Activated gamma-delta T cell (primary cell): ENCODE results near the gene TMEM141.
"Not testable (repeated sequence)": the region's sequence is repeated elsewhere in the genome, so short reads cannot be mapped to it uniquely, and the experiment has no call there.

Source experiments
- DNase-seq: peaks from one replicate; lab custom pipeline; 2025; lab: John Stamatoyannopoulos, UW

The TMEM141 gene

DNA sequence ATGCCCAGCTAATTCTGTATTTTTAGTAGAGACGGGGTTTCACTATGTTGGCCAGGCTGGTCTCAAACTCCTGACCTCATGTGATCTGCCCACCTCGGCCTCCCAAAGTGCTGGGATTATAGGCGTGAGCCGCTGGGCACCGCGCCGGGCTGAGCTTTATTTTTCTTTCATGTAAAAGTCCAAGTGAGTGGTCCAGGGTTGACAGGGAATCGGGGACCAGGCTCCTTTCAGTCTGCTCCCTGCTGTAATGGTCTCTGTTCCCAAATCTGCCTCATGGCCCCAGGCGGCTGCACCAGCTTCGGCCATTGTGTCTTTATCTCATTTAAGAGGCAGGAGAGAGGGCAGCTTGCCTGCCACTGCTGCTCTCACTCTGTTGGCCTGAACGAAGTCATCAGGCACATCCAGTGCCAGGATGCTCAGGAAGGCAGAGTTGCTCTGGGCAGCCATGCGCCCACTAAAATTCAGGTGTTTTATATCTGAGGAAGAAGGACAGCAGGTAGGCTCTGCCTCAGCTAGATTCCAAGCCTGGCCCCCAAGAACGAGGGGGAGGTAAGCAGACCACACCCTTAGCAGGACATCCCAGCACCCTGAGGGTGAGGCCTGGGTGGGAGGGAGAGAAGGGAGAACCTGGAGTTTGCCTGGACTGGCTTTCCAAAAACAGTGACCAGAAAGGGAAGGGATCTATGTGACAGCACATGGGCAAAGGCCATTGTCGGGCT lies 3.3 kb downstream of the TMEM141 start:
- DNase-seq: no peak

DNA sequence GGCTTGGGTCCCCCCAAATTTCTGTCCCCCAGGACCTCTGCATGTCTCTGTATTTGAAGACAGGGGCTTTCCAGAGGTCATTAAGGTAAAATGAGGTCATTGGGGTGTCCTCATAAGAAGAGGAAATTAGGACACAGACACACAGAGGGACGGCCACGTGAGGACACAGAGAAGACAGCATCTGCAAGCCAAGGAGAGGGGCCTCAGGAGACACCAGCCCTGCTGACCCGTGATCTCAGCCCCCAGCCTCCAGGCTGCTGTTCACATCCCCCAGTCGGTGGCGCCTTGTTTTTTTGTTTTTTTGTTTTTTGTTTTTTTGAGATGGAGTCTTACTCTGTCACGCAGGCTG lies 3.8 kb downstream of the TMEM141 start:
- no peak for DNase-seq

DNA sequence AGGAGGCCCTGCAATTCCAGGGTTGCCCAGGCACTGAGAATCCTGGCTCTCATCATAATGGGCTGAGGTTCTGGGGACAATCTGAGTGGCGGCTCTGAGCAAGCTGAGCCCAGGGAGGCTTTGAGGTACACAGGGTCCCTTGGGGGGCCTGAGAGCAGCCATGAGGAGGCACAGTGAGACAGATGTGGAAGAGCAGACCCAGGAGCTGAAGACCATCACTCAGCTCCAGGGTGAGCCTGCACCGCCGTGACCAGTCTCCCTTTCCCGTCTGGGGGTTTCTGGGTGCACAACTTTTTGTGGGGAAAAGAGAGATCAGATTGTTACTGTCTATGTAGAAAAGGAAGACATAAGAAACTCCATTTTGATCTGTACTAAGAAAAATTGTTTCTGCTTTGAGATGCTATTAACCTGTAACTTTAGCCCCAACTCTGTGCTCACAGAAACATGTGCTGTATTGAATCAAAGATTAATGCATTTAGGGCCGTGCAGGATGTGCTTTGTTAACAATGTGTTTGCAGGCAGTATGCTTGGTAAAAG lies 5.2 kb downstream of the TMEM141 start, which contains the start of gene CCDC183:
Gene CCDC183, plus strand, starts transcription at position 101 of the 537 bp plus-strand sequence. Its CDS starts 60 bp downstream, at position 161.
- no peak for DNase-seq

DNA sequence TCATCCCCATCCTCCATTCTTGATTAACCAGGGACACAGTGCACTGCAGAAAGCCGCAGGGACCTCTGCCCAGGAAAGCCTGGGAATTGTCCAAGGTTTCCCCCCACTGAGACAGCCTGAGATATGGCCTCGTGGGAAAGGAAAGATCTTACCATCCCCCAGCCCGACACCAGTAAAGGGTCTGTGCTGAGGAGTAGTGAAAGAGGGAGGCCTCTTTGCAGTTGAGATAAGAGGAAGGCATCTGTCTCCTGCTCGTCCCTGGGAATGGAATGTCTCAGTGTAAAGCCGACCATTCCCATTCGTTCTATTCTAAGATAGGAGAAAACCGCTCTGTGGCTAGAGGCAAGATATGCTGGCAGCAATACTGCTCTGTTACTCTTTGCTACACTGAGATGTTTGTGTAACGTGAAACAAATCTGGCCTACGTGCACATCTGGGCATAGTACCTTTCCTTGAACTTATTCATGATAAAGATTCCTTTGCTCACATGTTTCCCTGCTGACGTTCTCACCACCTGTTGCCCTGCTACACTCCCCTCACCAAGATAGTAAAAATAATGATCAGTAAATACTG lies 5.7 kb downstream of the TMEM141 start:
- DNase-seq: not testable (repeated sequence)

DNA sequence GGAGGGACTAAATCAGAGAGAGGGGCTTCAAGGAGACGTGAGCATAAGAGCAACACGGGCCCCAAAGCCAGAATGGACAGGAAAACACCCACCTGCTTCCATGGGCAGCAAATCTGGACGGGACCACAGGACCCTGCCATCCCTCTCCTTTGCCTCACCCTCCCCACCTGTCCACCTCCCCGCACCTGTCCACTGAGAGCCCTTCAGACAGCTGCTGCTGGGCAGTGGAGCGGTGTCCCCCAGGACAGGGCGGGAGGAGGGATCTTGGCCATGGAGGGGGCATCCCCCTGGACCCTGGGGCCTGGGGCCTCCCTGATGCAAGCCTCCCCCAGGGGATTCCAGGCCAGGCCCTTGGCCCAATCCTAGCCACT lies 7.5 kb downstream of the TMEM141 start:
- no peak for DNase-seq

GRCh38 chr9:136799079-136799853 lies 8.1 kb downstream of the TMEM141 start:
- DNase-seq: no peak

- peak; percentile 80 for DNase-seq
Measured at GRCh38 chr9:136799854-136800657, 8.9 kb downstream of the TMEM141 start.

DNA sequence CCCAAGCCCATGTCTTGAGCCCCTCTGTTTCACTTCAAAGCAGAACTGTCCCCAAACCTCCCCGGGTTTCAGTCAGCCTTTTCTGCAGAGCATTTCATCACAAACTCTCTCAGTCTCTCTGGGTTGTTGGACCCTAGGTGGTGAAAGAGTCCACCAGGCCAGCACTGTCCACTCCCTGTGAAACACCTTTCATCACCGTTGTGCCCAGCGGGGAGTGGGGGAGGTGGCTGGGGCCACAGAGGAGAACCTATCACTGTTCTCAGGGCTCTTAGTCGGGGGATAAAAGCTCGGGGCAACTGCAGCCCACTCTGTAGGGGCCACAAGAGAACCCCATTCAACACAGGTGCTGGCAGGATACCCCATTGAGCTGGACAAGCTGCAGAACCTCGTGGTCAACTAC lies 11.2 kb downstream of the TMEM141 start:
- DNase-seq: no peak

- not testable (repeated sequence) for DNase-seq
Measured at GRCh38 chr9:136803009-136803550, 11.9 kb downstream of the TMEM141 start.

DNA sequence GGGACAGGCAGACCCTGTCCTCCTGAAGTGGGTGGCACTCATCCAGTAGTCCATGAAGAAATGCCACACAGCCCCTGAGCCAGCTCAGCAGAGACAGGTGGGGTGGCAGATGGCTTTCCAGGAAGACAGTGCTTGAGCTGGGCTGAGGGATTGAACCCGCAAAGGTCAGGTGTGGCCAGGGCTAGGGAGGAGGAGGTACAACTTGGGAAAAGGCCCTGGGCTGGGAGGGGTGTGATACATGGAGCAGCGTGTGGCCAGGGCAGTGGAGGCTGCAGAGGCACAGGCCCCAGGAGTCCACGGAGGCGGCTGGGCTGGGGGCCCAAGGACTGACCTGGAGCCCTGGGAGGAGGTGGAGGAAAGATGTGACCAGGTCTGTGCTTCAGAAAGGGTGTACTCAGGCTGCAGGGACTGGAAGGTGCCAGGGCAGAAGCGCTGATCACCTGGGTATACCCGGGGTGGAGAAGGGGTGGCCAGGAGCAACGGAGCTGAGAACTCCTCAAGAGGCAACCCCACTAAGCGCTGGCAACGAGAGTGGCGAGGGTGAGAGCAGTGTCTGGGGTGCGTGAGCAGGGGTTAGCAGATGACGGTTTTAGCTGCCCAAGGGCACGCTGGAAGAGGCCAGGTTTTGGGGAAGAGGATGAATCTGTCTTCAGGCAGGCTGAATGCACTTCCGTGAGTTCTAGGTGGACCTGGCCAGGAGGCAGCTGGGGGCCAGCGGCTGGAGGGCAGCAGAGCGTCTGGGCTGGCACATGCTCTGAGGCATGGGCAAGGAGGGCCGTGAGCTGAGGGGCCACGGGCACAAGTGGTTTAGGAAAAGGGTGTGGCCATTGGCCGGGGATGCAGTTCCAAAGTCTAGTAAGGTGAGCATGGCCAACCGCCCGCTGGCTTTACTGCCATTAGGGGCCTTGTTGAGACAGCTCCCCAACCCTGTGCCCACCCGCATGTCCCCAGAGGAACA lies 12.7 kb downstream of the TMEM141 start:
- DNase-seq: no peak

GRCh38 chr9:136804509-136805206 lies 13.5 kb downstream of the TMEM141 start:
- no peak for DNase-seq

DNA sequence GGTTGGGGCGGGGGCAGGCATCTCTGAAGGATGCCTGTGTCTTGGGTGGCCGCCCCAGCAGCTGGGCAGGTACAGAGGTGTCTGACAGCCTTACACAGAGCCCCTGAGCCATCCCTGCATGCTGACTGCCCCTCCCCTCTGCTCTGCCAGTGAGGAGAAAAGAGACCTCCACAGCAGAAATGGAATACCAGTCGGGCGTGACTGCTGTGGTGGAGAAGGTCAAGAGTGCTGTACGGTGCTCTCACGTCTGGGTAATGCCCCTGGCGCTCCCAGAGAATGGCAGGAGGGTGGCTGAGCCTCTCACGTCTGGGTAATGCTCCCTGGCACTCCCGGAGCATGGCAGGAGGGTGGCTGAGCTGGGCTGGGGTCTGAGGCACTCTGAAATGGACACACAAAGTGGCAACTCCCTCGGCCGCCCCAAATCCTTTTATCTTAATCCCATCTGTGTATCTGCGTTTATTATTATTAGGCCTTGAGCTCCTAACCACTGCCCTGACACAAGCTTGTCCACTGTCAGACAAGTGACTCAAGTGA lies 14.1 kb downstream of the TMEM141 start:
- no peak for DNase-seq

DNA sequence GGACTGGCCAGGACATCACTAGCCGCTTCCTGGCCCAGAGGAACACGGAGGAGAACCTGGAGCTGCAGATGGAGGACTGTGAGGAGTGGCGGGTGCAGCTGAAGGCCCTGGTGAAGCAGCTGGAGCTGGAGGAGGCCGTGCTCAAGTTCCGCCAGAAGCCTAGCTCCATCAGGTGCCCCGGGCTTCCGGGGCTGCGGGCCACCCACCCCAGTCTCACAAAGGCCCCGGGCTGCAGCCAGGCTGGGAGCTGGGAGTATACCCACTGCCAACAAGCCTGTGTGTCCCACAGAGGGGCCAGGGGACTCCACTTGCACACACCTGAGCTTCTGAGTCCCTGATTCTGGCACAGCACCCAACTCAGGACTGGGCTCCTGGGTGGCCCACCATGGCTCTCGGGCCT lies 14.9 kb downstream of the TMEM141 start:
- DNase-seq: no peak

DNA sequence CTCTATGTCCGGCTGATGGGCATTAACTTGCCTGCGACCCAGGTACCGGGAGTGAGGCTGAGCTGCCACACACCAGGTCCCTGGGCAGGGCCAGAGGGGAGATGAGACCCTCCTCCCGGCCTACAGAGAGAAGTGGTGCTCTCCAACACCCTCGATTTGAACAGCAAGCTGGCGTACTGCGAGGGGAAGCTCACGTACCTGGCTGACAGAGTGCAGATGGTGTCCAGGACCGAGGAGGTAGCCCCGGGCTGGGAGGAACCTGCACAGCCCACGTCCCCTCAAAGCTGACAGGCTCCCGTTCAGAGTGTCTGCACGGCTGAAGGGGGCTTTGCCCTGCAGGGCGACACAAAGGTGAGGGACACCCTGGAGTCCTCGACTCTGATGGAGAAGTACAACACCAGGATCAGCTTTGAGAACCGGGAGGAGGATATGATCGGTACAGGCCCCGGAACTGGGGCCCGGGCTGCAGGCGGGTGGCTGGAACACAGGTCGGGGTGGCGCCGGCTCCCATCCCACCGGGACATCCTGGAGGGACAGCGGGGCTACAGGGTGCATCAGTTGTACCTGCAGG lies 15.6 kb downstream of the TMEM141 start:
- no peak for DNase-seq

- peak; percentile 72 for DNase-seq
Measured at GRCh38 chr9:136807281-136808074, 16.3 kb downstream of the TMEM141 start, which contains the start of gene RABL6. Gene RABL6, plus strand, starts transcription at chr9:136807948. Its CDS starts 249 bp downstream, at chr9:136808197.

- DNase-seq: peak; percentile 40
Measured at GRCh38 chr9:136808075-136808805, 17.1 kb downstream of the TMEM141 start.

DNA sequence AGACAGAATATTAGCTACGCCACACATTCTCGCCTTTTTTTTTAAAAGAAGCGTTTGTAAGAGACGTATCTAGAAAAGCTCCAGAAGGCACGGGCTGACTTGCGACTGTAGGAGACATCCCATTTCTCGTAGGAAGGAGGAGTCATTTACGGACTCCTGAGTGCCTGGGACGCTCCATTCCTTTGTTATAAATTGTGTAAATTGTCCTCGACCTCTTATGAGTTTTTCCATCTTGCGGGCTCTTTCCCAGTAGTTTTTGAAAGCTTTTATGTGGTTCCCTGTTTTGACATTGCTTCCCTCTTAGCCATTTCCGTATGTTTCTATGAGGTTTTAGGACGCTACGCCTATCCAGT lies 17.6 kb downstream of the TMEM141 start:
- DNase-seq: no peak
